ENCODE data around the gene TFAP2A. TPM values are rescaled to one million over a fixed set of nuclear protein-coding genes. Genes with fewer than 3 reads are reported as not detected.

Gene TFAP2A
- total RNA-seq, 1 donor, result not detected

- no peaks in the 10 kb centered on the region for H3K9me3 ChIP-seq (ENCODE audit: low read depth, low read length)
- no peak overlapping the region for H3K4me3 ChIP-seq (ENCODE audit: low read length)
- no peaks in the 10 kb centered on the region for H3K4me1 ChIP-seq (ENCODE audit: insufficient read depth, low read length)
- peaks cover 100% of the 10 kb centered on the region for H3K27me3 ChIP-seq (ENCODE audit: insufficient read depth, low read length)
Observed at GRCh38 chr6:10389739-10390494, 25.0 kb downstream of the TFAP2A start.

GRCh38 chr6:10386756-10387654 lies 27.9 kb downstream of the TFAP2A start:
- Histone ChIP-seq H3K4me1 (ENCODE audit: insufficient read depth, low read length) (no peaks in the 10 kb centered on the region), H3K9me3 (ENCODE audit: low read depth, low read length) (no peaks in the 10 kb centered on the region), H3K4me3 (ENCODE audit: low read length) (no peak overlapping the region), H3K27me3 (ENCODE audit: insufficient read depth, low read length) (peaks cover 100% of the 10 kb centered on the region)

- H3K27me3 ChIP-seq (ENCODE audit: insufficient read depth, low read length), result peaks cover 100% of the 10 kb centered on the region
- H3K4me3 ChIP-seq (ENCODE audit: low read length), result no peak overlapping the region
- H3K9me3 ChIP-seq (ENCODE audit: low read depth, low read length), result no peaks in the 10 kb centered on the region
- no peaks in the 10 kb centered on the region for H3K4me1 ChIP-seq (ENCODE audit: insufficient read depth, low read length)
Observed at GRCh38 chr6:10386220-10386619, 28.7 kb downstream of the TFAP2A start.

DNA sequence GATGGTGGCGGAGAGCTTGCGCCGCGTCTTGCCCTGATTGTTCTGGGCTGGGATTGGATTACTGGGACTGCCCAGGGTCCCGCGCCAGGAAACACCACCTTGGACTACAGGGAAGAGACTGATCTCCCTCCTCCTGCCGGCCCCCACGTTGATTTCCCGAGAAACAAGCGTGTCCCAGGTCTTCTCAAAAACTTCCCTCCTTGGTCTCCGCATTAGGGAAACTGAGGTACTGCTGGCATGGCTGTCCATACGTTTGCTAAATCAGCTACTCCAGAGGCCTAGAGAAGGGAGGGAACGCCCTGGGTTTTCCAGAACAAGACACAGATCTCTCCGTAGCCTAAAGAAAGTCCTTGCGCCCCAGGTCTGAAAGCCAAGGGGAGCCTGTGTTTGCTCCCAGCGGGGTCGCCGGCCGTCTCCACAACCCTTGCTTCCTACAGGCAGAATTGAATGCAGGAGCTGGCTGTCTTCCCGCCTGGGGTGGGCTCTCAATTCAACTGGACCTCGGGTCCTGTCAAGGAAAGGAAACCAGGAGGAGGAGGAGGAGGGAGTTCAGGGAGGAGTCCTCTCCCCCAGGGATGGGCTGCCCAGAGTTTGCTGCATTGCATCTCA lies 29.2 kb downstream of the TFAP2A start:
- Histone ChIP-seq H3K4me1 (ENCODE audit: insufficient read depth, low read length) (no peaks in the 10 kb centered on the region), H3K27me3 (ENCODE audit: insufficient read depth, low read length) (peaks cover 100% of the 10 kb centered on the region), H3K4me3 (ENCODE audit: low read length) (no peak overlapping the region), H3K9me3 (ENCODE audit: low read depth, low read length) (no peaks in the 10 kb centered on the region)

DNA sequence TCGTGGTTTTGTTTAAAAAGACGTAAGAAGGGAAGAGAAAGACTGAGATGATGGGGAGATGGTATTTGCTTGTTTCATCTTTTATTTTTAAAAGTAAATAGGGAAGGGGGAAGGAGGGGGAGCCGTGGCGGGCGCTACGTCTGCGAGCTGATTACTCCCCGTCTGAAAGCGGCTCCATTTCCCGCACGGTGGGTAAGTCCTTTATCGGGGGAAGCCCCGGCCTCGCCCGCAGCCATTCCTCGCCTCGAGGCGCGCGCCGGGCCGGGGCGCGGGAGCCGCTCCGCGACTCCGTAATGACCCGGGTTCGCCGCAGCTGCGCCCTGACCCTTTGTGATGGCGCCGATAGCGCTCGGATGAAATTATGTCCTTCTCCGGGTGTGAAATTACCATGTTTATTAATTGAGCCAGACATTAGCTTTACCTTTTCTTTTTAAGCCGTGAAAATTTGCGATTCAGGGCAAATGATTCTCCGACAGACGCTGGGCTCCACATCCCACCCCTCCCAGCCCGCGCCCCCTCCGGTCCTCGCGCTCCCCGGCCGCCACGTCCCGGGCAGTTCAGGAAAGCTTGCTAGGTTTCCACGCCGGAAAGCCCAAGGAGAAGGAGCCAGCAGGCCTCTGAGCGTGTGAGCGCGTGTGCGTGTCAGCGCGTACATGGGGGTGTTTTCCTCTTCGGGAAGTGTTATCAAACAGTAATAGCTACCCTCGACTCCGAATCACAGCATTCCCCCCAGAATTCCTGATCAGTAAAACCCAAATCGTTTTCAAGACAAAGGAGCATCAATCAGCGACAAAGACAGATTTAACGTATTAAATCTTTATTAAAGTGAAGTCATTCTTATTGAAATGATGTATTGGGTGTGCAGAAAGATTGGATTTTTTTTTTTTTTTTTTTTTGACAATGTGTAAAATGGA lies 30.0 kb downstream of the TFAP2A start:
- Histone ChIP-seq H3K9me3 (ENCODE audit: low read depth, low read length) (no peaks in the 10 kb centered on the region), H3K27me3 (ENCODE audit: insufficient read depth, low read length) (peaks cover 100% of the 10 kb centered on the region), H3K4me1 (ENCODE audit: insufficient read depth, low read length) (no peaks in the 10 kb centered on the region), H3K4me3 (ENCODE audit: low read length) (no peak overlapping the region)

- Histone ChIP-seq H3K4me3 (ENCODE audit: low read length) (no peak overlapping the region), H3K9me3 (ENCODE audit: low read depth, low read length) (no peaks in the 10 kb centered on the region), H3K4me1 (ENCODE audit: insufficient read depth, low read length) (no peaks in the 10 kb centered on the region), H3K27me3 (ENCODE audit: insufficient read depth, low read length) (peaks cover 98% of the 10 kb centered on the region)
Observed at GRCh38 chr6:10384091-10384609, 30.7 kb downstream of the TFAP2A start.

GRCh38 chr6:10383331-10384090 lies 31.4 kb downstream of the TFAP2A start:
- Histone ChIP-seq H3K4me1 (ENCODE audit: insufficient read depth, low read length) (no peaks in the 10 kb centered on the region), H3K9me3 (ENCODE audit: low read depth, low read length) (no peaks in the 10 kb centered on the region), H3K27me3 (ENCODE audit: insufficient read depth, low read length) (peaks cover 95% of the 10 kb centered on the region), H3K4me3 (ENCODE audit: low read length) (no peak overlapping the region)

GRCh38 chr6:10382728-10383330 lies 32.0 kb downstream of the TFAP2A start:
- no peak overlapping the region for H3K4me3 ChIP-seq (ENCODE audit: low read length)
- H3K27me3 ChIP-seq (ENCODE audit: insufficient read depth, low read length), result peaks cover 95% of the 10 kb centered on the region
- no peaks in the 10 kb centered on the region for H3K4me1 ChIP-seq (ENCODE audit: insufficient read depth, low read length)
- H3K9me3 ChIP-seq (ENCODE audit: low read depth, low read length), result no peaks in the 10 kb centered on the region

DNA sequence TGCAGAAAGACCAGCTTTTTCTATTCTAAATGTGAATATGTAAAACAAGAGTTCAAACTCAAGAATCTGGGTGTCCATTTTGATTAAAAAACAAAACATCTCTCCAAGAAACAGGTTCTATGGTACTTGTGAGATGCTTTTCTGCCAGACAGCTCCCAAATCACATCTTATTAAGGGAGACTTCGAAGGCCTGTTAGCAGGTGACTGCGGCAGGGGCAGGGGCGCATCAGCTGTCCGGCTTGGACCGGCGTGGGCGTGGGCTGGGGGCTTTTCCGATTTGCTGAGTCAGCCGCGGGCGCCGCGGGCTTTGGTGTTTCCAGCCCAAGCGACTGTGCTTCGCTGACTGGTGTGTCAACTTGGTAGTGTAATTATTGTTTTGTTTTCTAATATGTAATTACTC lies 32.6 kb downstream of the TFAP2A start:
- Histone ChIP-seq H3K27me3 (ENCODE audit: insufficient read depth, low read length) (peaks cover 90% of the 10 kb centered on the region), H3K9me3 (ENCODE audit: low read depth, low read length) (no peaks in the 10 kb centered on the region), H3K4me3 (ENCODE audit: low read length) (no peak overlapping the region)

GRCh38 chr6:10381830-10382208 lies 33.1 kb downstream of the TFAP2A start:
- Histone ChIP-seq H3K27me3 (ENCODE audit: insufficient read depth, low read length) (peaks cover 85% of the 10 kb centered on the region), H3K9me3 (ENCODE audit: low read depth, low read length) (no peaks in the 10 kb centered on the region), H3K4me1 (ENCODE audit: insufficient read depth, low read length) (no peaks in the 10 kb centered on the region), H3K4me3 (ENCODE audit: low read length) (no peak overlapping the region)

More for the DNA sequence above, 32.6 kb downstream of the TFAP2A start:
- H3K4me1 ChIP-seq (ENCODE audit: insufficient read depth, low read length), result no peaks in the 10 kb centered on the region

- Histone ChIP-seq H3K27me3 (ENCODE audit: insufficient read depth, low read length) (peaks cover 80% of the 10 kb centered on the region), H3K9me3 (ENCODE audit: low read depth, low read length) (no peaks in the 10 kb centered on the region), H3K4me3 (ENCODE audit: low read length) (no peak overlapping the region), H3K4me1 (ENCODE audit: insufficient read depth, low read length) (no peaks in the 10 kb centered on the region)
Observed at GRCh38 chr6:10381133-10381829, 33.6 kb downstream of the TFAP2A start.

- Histone ChIP-seq H3K27me3 (ENCODE audit: insufficient read depth, low read length) (peaks cover 22% of the 10 kb centered on the region), H3K4me3 (ENCODE audit: low read length) (no peak overlapping the region), H3K9me3 (ENCODE audit: low read depth, low read length) (no peaks in the 10 kb centered on the region), H3K4me1 (ENCODE audit: insufficient read depth, low read length) (no peaks in the 10 kb centered on the region)
Observed at GRCh38 chr6:10375391-10375969, 39.4 kb downstream of the TFAP2A start.
